ENCODE results near the gene APOA4. TPM values are rescaled to one million over a fixed set of nuclear protein-coding genes. Genes with fewer than 3 reads are reported as not detected.

APOA4 gene
- total and polyA plus RNA-seq, 2 donors (not counting 3 experiments of a cell fraction or from before 2014, with no cell fraction given), result not detected

- no peak overlapping the region for H3K9ac ChIP-seq (replicated peaks; ENCODE audit: extremely low read depth, insufficient read depth, low read length)
- no peak overlapping the region for H2AFZ ChIP-seq (ENCODE audit: low read depth, low read length)
- no peaks in the 10 kb centered on the region for H4K20me1 ChIP-seq (replicated peaks; ENCODE audit: control insufficient read depth, extremely low read depth, insufficient read depth, low read length)
- POLR2A ChIA-PET, result no interaction called here
- H3K36me3 ChIP-seq (ENCODE audit: control insufficient read depth in 2 of 2, extremely low read depth in 1 of 2, insufficient read depth in 2 of 2, low read length in 2 of 2), result no peaks in the 10 kb centered on the region
- no peaks in the 10 kb centered on the region for H3K9me3 ChIP-seq (replicated peaks; ENCODE audit: control insufficient read depth, insufficient read depth, low read length)
- H3K27me3 ChIP-seq (ENCODE audit: control insufficient read depth in 2 of 2, insufficient read depth in 2 of 2, low read length in 2 of 2), result peaks cover 4 to 8% of the 10 kb centered on the region in 2 experiments
- no peaks in the 10 kb centered on the region for H3K9me1 ChIP-seq (replicated peaks; ENCODE audit: control insufficient read depth, extremely low read depth, insufficient read depth, low read length)
- TF ChIP-seq FOS (IDR thresholded peaks at IDR 0.05; ENCODE audit: borderline replicate concordance, insufficient read depth, low read length) (no peak), POLR2AphosphoS5 (IDR thresholded peaks at IDR 0.05; ENCODE audit: insufficient read depth, low read depth, low read length) (no peak), MAX (IDR thresholded peaks at IDR 0.05; ENCODE audit: insufficient read depth, insufficient read length) (no peak), MYC (IDR thresholded peaks at IDR 0.05; ENCODE audit: low read depth, low read length) (no peak), EZH2 (IDR thresholded peaks at IDR 0.05; ENCODE audit: borderline replicate concordance, low read depth, low read length, severe bottlenecking) (no peak), GATA2 (IDR thresholded peaks at IDR 0.05; ENCODE audit: insufficient read depth, insufficient read length, low read depth, low read length) (no peak), JUN (IDR thresholded peaks at IDR 0.05; ENCODE audit: borderline replicate concordance, insufficient read depth, insufficient read length, low read depth) (no peak), CTCF (IDR thresholded peaks at IDR 0.05; ENCODE audit: extremely low read depth in 1 of 2, insufficient read depth in 1 of 2, low read depth in 1 of 2, low read length in 2 of 2) (no peak), POLR2A (IDR thresholded peaks at IDR 0.05; ENCODE audit: low read depth, low read length) (no peak)
- no TSS peak for BruUV-seq (replicated peaks)
- dilution Hi-C loops (cut with MboI; ENCODE audit: extremely low pct_ligation_motif_present, low sequenced_read_pairs), result no loop called here
- no peak for FAIRE-seq
- H3K4me2 ChIP-seq (ENCODE audit: insufficient read depth, low read length), result no peak overlapping the region
- no peak overlapping the region for H3K4me3 ChIP-seq (replicated peaks in 1 of 3; ENCODE audit: insufficient read depth in 1 of 3, low read depth in 1 of 3, low read length in 3 of 3)
- no peak for DNase-seq (ENCODE audit: low read depth, low spot score)
- H3K4me1 ChIP-seq (ENCODE audit: control insufficient read depth, extremely low read depth, insufficient read depth, low read length), result no peaks in the 10 kb centered on the region
- no peaks in the 10 kb centered on the region for H3K79me2 ChIP-seq (ENCODE audit: control insufficient read depth, insufficient read depth, low read length)
- intact Hi-C loops (cut with micrococcal nuclease), result no loop called here
- CTCF ChIA-PET, result no interaction called here
- no peak overlapping the region for H3K27ac ChIP-seq (ENCODE audit: insufficient read depth, low read depth, low read length)
Observed at GRCh38 chr11:116798368-116798767, 24.7 kb downstream of the APOA4 start.
